GM12873 (cell line): Measurements from ENCODE around the gene RFXANK.

Source experiments
- TF ChIP-seq, protein P1 (sequence below): IDR thresholded peaks from 2 replicates; pipeline ENCODE4 v1.5.1; 2012; ENCODE audit warnings: low read depth, mild to moderate bottlenecking, moderate library complexity, low read length, control low read depth; ENCODE audit not compliant: insufficient read depth; ENCODE audit errors: missing control alignments

Gene RFXANK

DNA sequence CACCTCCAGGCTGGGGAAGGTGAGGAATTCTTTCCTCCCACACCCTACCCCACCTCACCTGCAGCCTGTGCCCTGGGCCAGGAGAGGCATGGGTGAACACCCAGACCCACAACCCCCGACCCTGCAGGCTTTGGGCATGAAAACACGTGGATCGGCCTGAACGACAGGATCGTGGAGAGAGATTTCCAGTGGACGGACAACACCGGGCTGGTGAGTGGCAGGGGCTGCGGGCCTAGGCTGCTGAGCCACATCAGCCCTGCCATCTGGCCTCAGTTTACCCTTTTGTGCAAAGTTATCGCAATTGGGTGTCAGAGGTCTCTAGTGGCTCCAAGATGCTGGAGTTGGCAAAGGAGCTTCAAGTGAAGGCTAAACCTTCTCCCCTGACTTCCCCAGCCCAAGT, 48.4 kb downstream of the RFXANK start:
- TF ChIP-seq, protein P1, sequence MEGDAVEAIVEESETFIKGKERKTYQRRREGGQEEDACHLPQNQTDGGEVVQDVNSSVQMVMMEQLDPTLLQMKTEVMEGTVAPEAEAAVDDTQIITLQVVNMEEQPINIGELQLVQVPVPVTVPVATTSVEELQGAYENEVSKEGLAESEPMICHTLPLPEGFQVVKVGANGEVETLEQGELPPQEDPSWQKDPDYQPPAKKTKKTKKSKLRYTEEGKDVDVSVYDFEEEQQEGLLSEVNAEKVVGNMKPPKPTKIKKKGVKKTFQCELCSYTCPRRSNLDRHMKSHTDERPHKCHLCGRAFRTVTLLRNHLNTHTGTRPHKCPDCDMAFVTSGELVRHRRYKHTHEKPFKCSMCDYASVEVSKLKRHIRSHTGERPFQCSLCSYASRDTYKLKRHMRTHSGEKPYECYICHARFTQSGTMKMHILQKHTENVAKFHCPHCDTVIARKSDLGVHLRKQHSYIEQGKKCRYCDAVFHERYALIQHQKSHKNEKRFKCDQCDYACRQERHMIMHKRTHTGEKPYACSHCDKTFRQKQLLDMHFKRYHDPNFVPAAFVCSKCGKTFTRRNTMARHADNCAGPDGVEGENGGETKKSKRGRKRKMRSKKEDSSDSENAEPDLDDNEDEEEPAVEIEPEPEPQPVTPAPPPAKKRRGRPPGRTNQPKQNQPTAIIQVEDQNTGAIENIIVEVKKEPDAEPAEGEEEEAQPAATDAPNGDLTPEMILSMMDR, result no peak

DNA sequence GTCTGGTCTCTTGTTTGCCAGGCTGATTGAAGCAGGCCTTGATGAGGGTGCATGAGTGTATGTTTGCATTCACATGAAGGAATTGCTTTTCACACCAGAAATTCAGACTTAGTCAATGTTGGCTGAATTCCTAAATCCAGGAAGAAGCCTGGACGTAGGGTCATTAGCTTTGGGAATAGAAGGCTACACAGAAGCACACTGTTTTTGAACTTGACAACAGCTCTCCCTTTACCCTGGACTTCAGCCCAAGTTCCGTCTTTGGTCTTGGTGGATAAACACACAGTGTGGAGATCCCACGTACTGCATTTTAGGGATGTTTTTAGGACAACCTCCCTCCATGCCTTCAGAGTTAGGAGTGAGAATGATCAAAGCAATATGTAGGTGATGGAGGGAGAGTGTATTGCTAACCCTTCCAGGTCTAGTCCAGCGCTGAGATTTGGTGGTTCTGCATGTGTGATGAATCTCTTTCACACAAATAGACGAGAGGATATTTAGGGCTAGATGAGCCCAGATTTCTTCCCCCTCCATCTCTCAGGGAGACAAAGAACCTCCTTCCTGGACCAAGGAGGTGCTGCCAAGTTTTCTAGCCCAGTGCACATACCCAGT, 58.2 kb downstream of the RFXANK start:
- TF ChIP-seq, protein P1, result no peak
